DMS53 treated with DMSO at 0.1 percent for 48 hours (cell line): ENCODE results near the gene NUBP2.

Source experiments
- DNase-seq: peaks from one replicate; lab custom pipeline; 2025; ENCODE audit not compliant: unreplicated experiment; lab: John Stamatoyannopoulos, UW

Gene NUBP2

GRCh38 chr16:1758923-1759322, 23.8 kb upstream of the NUBP2 start:
- no peak for DNase-seq

DNA sequence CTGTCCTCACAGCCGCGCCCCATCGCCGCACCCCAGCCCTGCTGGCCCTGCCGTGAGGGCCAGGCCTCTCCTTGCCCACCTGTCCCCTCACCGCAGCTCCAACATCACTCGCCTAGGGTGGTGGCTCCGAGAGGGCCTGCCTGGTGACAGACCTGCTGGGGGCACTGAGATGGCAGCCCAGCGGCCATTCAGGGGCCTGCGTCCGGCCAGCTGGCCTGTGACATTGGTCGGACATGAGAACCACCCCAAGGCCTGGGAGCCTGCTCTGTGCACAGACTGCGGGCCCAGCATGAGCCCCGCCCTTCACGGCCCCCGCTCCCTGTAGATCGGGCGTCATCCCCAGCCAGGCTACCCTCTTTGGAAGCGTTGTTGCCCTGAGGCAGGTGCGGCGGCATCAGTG, 23.2 kb upstream of the NUBP2 start:
- DNase-seq = no peak

DNA sequence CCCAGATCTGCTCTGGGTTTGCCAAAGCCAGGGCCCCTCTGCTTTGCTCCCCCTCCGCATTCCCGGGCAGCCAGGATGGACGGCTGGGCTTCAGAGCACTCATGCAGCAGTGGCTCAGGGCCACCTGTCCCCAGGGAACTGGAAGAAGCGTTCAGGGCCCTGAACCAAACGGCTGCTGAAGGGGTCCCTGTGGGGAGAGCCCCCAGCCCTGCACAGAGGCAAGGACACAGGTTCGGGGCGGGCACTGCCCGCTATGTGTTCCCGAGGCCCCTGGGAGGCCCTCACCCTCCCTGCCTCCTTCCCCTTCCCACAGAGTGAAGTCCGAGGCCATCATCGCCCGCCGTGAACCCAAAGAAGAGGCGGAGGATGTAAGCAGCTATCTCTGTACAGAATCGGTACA, 21.8 kb upstream of the NUBP2 start:
- DNase-seq = no peak

GRCh38 chr16:1761751-1762150, 21.0 kb upstream of the NUBP2 start:
- DNase-seq = no peak

GRCh38 chr16:1762196-1762878, 20.4 kb upstream of the NUBP2 start:
- DNase-seq = no peak

DNA sequence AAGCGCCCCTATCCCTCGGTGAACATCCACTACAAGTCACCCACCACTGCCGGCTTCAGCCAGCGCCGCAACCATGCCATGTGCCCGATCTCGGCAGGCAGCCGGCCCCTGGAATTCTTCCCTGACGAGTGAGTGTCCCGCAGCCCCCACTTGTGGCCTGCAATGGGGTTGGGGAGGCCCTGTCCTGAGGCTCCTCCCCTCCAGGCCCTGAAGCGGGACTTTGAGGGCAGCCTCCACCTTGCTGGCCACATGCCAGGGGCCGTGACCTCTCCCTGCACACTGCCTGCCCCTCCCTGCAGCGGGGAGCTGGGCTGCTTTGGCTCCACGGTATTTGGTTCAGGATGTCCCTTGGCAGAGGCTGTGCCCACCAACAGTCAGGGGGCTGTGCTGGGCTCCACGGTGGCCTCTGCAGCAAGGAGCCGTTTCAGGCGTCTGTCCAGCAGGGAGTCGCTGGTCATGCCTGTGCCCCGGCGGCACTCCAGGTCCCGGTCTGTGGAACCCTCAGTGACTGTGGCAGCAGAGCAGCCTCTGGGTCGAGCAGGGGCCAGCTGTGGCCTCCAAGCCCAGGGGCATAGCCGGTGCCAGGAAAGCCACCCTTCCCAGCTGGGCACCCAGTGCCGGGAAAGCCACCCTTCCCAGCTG, 19.8 kb upstream of the NUBP2 start:
- DNase-seq = no peak

- DNase-seq = no peak
Measured at GRCh38 chr16:1763521-1764511, 18.9 kb upstream of the NUBP2 start.

DNA sequence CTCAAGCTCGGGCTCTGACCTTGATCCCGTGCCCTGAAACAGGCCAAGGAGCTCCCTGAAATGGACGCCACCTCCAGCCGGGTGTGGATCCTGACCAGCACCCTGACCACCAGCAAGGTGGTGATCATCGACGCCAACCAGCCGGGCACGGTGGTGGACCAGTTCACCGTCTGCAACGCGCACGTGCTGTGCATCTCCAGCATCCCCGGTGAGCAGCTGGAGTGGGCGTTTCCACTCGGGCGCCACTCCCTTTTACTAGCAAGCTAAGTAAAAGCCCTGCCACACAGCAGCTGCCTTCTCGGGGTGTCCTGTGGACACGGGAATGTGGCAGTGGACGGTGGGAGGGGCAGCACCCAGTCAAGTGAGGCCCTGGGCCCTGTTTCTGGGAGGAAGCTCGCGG, 17.8 kb upstream of the NUBP2 start:
- no peak for DNase-seq

- DNase-seq = no peak
Measured at GRCh38 chr16:1765826-1766225, 16.9 kb upstream of the NUBP2 start.

DNA sequence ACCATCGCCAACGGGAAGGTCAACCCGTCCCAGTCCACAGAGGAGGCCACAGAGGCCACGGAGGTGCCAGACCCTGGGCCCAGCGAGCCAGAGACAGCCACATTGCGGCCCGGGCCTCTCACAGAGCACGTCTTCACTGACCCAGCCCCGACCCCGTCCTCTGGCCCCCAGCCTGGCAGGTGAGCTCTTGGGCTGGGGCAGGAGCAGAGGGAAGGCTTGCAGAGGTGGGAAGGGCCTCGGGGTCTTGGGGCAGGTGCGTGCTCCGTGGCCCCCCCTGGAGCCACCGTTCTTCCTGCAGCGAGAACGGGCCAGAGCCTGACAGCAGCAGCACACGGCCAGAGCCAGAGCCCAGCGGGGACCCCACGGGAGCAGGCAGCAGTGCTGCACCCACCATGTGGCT, 16.5 kb upstream of the NUBP2 start:
- no peak for DNase-seq

GRCh38 chr16:1766701-1767100, 16.1 kb upstream of the NUBP2 start:
- no peak for DNase-seq

- DNase-seq = no peak
Measured at GRCh38 chr16:1767116-1767994, 15.4 kb upstream of the NUBP2 start.

- DNase-seq = no peak
Measured at GRCh38 chr16:1768061-1768766, 14.5 kb upstream of the NUBP2 start.

GRCh38 chr16:1768767-1769401, 13.9 kb upstream of the NUBP2 start:
- no peak for DNase-seq

DNA sequence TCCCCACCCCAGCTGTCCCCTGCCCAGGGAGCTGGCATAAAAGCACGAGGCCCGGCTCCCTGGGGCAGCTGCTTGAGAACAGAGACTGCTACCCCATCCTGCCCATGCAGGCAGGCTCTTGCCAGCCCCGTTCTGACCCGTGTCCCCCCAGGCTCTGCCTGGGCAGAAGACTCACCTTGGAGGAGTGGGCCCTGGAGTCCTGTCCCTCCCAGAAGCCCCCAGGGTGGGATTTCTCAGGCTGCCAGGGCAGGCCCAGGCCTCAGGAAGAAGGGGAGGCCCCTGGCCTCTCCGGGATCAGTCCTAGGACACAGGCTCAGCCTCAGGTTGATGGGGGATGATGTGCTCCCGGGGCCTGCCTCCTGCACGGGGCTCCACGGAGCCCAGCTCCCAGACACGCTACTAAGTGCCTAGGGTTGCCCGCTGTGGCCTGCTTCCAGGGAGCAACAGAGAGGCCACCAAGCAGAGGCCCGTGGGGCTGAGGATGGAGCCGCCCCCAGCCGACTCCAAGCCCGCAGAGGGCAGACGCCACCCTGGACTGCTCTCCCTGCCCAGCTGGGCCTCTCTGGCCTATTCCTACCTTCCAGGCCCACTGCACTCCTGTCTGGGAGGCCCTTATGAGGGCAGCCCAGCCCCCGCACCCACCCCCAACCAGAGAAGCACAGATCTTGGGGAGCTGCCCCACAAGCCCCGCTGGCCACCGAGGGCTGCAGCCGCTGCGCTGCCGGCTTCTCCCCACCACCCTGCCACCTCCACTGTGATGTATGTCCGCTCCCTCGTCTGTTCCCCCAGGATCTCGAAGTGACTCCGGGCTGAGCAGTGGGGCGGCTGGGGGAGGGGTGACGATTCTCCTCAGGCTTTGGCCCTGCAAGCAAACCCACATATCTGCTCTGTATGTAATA, 13.1 kb upstream of the NUBP2 start:
- DNase-seq = no peak

GRCh38 chr16:1770328-1771187, 12.2 kb upstream of the NUBP2 start:
- peak; percentile 80 for DNase-seq

- DNase-seq = peak; percentile 7
Measured at GRCh38 chr16:1771188-1771863, 11.4 kb upstream of the NUBP2 start, which contains the start of gene NME3. TSS of gene NME3 (minus strand) at chr16:1771543. CDS start at chr16:1771534, 9 bp downstream.
